HepG2 (cell line): ENCODE results near the gene VSX1. TPM values are rescaled to one million over a fixed set of nuclear protein-coding genes. Genes with fewer than 3 reads are reported as not detected.

ENCODE experiments used
- EED ChIP-seq: sonication (generic); formaldehyde crosslinking; IDR thresholded peaks from 2 replicates; pipeline ENCODE4 v1.5.0; 2020; ENCODE audit warnings: mild to moderate bottlenecking, missing genetic modification reagents
- IRF9 ChIP-seq: sonication (generic); formaldehyde crosslinking; IDR thresholded peaks from 2 replicates; pipeline ENCODE4 v1.8.0; 2022; ENCODE audit warnings: missing genetic modification reagents, mild to moderate bottlenecking, borderline replicate concordance
- KDM2A ChIP-seq: sonication (generic); formaldehyde crosslinking; IDR thresholded peaks from 2 replicates; pipeline ENCODE4 v1.4.0; 2020; ENCODE audit warnings: low read depth, missing genetic modification reagents, borderline replicate concordance
- KDM6A ChIP-seq: IDR thresholded peaks from 2 replicates; pipeline ENCODE4 v1.6.1; 2016; ENCODE audit warnings: low read depth
- MTF2 ChIP-seq: sonication (generic); formaldehyde crosslinking; IDR thresholded peaks from 2 replicates; pipeline ENCODE4 v1.5.0; 2020; ENCODE audit warnings: missing genetic modification reagents, borderline replicate concordance
- ZNF260 ChIP-seq: sonication (generic); formaldehyde crosslinking; IDR thresholded peaks from 2 replicates; pipeline ENCODE4 v1.4.0; 2020; ENCODE audit warnings: missing genetic modification reagents, low read depth, mild to moderate bottlenecking, borderline replicate concordance
- ZNF343 ChIP-seq: sonication (generic); formaldehyde crosslinking; IDR thresholded peaks from 2 replicates; pipeline ENCODE4 v1.4.0; 2020; ENCODE audit warnings: mild to moderate bottlenecking, missing genetic modification reagents
- ZNF552 ChIP-seq: sonication (generic); formaldehyde crosslinking; IDR thresholded peaks from 2 replicates; pipeline ENCODE4 v1.9.0; 2022; ENCODE audit warnings: missing genetic modification reagents, mild to moderate bottlenecking, borderline replicate concordance
- polyA plus RNA-seq, 8 experiments: library from polyadenylated mRNA; depleted of rRNA in 3 of 8; stranded (reverse) in 7 of 8; unstranded in 1 of 8; fragments of >200 nt; fragmentation: Illumina TruSeq in 4 of 8; extraction: Trizol in 4 of 8; gene quantifications; 2 replicates each; pipeline versions ENCODE4 v1.2.1 to v1.2.3, GENCODE V29; 2011 to 2016; ENCODE audit warnings: low read depth in 4 of 8, missing spikeins in 1 of 8, mixed read lengths in 1 of 8; ENCODE audit not compliant: insufficient read depth in 1 of 8
- total RNA-seq, 5 experiments: library from RNA; depleted of rRNA; stranded (reverse); fragments of >200 nt; fragmentation: Illumina TruSeq; extraction: Trizol; gene quantifications; 2 replicates each; pipeline ENCODE4 v1.2.3, GENCODE V29; 2016; ENCODE audit warnings: low read depth in 1 of 5
- TF ChIP-seq, protein P1 (sequence below): sonication (generic); formaldehyde crosslinking; IDR thresholded peaks from one replicate; pipeline ENCODE4 v1.5.1; 2020; ENCODE audit warnings: mild to moderate bottlenecking, missing genetic modification reagents; ENCODE audit errors: not compliant biosample characterization
- TF ChIP-seq, protein P2 (sequence below): sonication (generic); formaldehyde crosslinking; IDR thresholded peaks from 2 replicates; pipeline ENCODE4 v1.4.0; 2020; ENCODE audit warnings: missing genetic modification reagents, borderline replicate concordance
- TF ChIP-seq, protein P3 (sequence below): IDR thresholded peaks from 2 replicates; pipeline ENCODE4 v1.6.1; 2016; ENCODE audit warnings: control low read depth
- TF ChIP-seq, protein P4 (sequence below): IDR thresholded peaks from 2 replicates; pipeline ENCODE4 v1.6.1; 2016; ENCODE audit warnings: low read depth

The VSX1 gene
- total and polyA plus RNA-seq, 2 of the 13 experiments (the other 11 are each of a cell fraction or from before 2014, with no cell fraction given), result 0.04 TPM; not detected in 1

- TF ChIP-seq, protein P1, sequence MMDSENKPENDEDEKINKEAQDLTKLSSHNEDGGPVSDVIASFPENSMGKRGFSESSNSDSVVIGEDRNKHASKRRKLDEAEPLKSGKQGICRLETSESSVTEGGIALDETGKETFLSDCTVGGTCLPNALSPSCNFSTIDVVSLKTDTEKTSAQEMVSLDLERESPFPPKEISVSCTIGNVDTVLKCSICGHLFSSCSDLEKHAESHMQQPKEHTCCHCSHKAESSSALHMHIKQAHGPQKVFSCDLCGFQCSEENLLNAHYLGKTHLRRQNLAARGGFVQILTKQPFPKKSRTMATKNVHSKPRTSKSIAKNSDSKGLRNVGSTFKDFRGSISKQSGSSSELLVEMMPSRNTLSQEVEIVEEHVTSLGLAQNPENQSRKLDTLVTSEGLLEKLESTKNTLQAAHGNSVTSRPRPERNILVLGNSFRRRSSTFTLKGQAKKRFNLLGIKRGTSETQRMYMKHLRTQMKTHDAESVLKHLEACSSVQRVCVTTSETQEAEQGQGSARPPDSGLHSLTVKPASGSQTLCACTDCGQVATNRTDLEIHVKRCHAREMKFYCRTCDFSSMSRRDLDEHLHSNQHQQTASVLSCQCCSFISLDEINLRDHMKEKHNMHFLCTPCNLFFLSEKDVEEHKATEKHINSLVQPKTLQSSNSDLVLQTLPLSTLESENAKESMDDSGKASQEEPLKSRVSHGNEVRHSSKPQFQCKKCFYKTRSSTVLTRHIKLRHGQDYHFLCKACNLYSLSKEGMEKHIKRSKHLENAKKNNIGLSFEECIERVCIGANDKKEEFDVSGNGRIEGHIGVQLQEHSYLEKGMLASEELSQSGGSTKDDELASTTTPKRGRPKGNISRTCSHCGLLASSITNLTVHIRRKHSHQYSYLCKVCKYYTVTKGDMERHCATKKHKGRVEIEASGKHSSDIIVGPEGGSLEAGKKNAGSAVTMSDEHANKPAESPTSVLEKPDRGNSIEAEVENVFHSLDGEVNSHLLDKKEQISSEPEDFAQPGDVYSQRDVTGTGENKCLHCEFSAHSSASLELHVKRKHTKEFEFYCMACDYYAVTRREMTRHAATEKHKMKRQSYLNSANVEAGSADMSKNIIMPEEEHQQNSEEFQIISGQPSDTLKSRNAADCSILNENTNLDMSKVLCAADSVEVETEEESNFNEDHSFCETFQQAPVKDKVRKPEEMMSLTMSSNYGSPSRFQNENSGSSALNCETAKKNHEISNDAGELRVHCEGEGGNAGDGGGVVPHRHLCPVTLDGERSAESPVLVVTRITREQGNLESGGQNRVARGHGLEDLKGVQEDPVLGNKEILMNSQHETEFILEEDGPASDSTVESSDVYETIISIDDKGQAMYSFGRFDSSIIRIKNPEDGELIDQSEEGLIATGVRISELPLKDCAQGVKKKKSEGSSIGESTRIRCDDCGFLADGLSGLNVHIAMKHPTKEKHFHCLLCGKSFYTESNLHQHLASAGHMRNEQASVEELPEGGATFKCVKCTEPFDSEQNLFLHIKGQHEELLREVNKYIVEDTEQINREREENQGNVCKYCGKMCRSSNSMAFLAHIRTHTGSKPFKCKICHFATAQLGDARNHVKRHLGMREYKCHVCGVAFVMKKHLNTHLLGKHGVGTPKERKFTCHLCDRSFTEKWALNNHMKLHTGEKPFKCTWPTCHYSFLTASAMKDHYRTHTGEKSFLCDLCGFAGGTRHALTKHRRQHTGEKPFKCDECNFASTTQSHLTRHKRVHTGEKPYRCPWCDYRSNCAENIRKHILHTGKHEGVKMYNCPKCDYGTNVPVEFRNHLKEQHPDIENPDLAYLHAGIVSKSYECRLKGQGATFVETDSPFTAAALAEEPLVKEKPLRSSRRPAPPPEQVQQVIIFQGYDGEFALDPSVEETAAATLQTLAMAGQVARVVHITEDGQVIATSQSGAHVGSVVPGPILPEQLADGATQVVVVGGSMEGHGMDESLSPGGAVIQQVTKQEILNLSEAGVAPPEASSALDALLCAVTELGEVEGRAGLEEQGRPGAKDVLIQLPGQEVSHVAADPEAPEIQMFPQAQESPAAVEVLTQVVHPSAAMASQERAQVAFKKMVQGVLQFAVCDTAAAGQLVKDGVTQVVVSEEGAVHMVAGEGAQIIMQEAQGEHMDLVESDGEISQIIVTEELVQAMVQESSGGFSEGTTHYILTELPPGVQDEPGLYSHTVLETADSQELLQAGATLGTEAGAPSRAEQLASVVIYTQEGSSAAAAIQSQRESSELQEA (CRISPR knock-in tag), result no peak
- TF ChIP-seq KDM2A (CRISPR knock-in tag) (peak; percentile 50; the same call in 1 of the 2 replicates), ZNF343 (0 out of 2 replicates have a peak, but pooled peaks have one; percentile 60), EED (CRISPR knock-in tag) (peak; percentile 18; the same call in 1 of the 2 replicates), KDM6A (no peak), IRF9 (CRISPR knock-in tag) (peak; percentile 69; the same call in 1 of the 2 replicates), ZNF260 (no peak), ZNF552 (0 out of 2 replicates have a peak, but pooled peaks have one; percentile 43), MTF2 (CRISPR knock-in tag) (peak; percentile 99)
- TF ChIP-seq, protein P2, sequence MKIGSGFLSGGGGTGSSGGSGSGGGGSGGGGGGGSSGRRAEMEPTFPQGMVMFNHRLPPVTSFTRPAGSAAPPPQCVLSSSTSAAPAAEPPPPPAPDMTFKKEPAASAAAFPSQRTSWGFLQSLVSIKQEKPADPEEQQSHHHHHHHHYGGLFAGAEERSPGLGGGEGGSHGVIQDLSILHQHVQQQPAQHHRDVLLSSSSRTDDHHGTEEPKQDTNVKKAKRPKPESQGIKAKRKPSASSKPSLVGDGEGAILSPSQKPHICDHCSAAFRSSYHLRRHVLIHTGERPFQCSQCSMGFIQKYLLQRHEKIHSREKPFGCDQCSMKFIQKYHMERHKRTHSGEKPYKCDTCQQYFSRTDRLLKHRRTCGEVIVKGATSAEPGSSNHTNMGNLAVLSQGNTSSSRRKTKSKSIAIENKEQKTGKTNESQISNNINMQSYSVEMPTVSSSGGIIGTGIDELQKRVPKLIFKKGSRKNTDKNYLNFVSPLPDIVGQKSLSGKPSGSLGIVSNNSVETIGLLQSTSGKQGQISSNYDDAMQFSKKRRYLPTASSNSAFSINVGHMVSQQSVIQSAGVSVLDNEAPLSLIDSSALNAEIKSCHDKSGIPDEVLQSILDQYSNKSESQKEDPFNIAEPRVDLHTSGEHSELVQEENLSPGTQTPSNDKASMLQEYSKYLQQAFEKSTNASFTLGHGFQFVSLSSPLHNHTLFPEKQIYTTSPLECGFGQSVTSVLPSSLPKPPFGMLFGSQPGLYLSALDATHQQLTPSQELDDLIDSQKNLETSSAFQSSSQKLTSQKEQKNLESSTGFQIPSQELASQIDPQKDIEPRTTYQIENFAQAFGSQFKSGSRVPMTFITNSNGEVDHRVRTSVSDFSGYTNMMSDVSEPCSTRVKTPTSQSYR (CRISPR knock-in tag), result 0 out of 2 replicates have a peak, but pooled peaks have one; percentile 22
- TF ChIP-seq, protein P3, sequence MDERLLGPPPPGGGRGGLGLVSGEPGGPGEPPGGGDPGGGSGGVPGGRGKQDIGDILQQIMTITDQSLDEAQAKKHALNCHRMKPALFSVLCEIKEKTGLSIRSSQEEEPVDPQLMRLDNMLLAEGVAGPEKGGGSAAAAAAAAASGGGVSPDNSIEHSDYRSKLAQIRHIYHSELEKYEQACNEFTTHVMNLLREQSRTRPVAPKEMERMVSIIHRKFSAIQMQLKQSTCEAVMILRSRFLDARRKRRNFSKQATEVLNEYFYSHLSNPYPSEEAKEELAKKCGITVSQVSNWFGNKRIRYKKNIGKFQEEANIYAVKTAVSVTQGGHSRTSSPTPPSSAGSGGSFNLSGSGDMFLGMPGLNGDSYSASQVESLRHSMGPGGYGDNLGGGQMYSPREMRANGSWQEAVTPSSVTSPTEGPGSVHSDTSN (CRISPR knock-in tag), result no peak
- TF ChIP-seq, protein P4, sequence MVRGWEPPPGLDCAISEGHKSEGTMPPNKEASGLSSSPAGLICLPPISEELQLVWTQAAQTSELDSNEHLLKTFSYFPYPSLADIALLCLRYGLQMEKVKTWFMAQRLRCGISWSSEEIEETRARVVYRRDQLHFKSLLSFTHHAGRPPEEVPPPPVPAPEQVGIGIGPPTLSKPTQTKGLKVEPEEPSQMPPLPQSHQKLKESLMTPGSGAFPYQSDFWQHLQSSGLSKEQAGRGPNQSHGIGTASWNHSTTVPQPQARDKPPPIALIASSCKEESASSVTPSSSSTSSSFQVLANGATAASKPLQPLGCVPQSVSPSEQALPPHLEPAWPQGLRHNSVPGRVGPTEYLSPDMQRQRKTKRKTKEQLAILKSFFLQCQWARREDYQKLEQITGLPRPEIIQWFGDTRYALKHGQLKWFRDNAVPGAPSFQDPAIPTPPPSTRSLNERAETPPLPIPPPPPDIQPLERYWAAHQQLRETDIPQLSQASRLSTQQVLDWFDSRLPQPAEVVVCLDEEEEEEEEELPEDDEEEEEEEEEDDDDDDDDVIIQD (CRISPR knock-in tag), result no peak
These were observed 4.3 kb downstream of the VSX1 start (continued) for GRCh38 chr20:25077610-25078169.
